Measurements from ENCODE around the gene STK39. TPM values are rescaled to one million over a fixed set of nuclear protein-coding genes. Genes with fewer than 3 reads are reported as not detected.

The STK39 gene
- total RNA-seq, 1 experiment from 2014 or later = 13.8 TPM

DNA sequence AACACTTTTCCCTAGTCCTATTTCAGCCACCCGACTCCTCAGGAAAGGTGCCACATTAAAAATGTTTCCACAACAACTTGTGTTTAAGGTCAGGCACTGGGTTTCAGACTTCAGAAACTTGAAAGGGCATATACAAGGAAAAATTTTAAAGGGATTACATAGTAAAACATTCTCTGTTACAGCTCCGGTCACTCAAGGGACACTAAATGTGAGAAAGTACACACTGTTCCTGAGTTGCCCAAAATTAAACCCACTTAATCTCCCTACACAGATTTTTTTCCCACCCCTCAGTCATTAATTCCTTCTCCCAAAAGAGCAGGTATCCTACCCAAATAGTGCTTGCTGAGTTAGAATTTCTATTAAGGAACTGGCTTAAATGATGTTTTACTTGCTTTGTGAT, 14.2 kb downstream of the STK39 start:
- H3K9me3 Mint-ChIP-seq (ENCODE audit: unreplicated experiment) = no peaks in the 10 kb centered on the region
- intact Hi-C loops (cut with micrococcal nuclease) = no loop called here
- no peaks in the 10 kb centered on the region for H3K36me3 Mint-ChIP-seq (ENCODE audit: insufficient read depth, unreplicated experiment)
- H3K4me3 Mint-ChIP-seq (ENCODE audit: unreplicated experiment) = no peak overlapping the region
- H3K27me3 Mint-ChIP-seq (ENCODE audit: insufficient read depth, unreplicated experiment) = no peaks in the 10 kb centered on the region
- TF ChIP-seq, protein P1, sequence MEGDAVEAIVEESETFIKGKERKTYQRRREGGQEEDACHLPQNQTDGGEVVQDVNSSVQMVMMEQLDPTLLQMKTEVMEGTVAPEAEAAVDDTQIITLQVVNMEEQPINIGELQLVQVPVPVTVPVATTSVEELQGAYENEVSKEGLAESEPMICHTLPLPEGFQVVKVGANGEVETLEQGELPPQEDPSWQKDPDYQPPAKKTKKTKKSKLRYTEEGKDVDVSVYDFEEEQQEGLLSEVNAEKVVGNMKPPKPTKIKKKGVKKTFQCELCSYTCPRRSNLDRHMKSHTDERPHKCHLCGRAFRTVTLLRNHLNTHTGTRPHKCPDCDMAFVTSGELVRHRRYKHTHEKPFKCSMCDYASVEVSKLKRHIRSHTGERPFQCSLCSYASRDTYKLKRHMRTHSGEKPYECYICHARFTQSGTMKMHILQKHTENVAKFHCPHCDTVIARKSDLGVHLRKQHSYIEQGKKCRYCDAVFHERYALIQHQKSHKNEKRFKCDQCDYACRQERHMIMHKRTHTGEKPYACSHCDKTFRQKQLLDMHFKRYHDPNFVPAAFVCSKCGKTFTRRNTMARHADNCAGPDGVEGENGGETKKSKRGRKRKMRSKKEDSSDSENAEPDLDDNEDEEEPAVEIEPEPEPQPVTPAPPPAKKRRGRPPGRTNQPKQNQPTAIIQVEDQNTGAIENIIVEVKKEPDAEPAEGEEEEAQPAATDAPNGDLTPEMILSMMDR (IDR thresholded peaks at IDR 0.05; ENCODE audit: unreplicated experiment) = no peak
- no TSS peak for BruUV-seq (replicated peaks)
- DNase-seq (ENCODE audit: unreplicated experiment) = no peak
- H3K4me1 Mint-ChIP-seq (ENCODE audit: insufficient read depth, unreplicated experiment) = no peaks in the 10 kb centered on the region
- POLR2A ChIA-PET = no interaction called here
- CTCF ChIA-PET = no interaction called here
- H3K27ac Mint-ChIP-seq (ENCODE audit: low read depth, unreplicated experiment) = no peak overlapping the region

DNA sequence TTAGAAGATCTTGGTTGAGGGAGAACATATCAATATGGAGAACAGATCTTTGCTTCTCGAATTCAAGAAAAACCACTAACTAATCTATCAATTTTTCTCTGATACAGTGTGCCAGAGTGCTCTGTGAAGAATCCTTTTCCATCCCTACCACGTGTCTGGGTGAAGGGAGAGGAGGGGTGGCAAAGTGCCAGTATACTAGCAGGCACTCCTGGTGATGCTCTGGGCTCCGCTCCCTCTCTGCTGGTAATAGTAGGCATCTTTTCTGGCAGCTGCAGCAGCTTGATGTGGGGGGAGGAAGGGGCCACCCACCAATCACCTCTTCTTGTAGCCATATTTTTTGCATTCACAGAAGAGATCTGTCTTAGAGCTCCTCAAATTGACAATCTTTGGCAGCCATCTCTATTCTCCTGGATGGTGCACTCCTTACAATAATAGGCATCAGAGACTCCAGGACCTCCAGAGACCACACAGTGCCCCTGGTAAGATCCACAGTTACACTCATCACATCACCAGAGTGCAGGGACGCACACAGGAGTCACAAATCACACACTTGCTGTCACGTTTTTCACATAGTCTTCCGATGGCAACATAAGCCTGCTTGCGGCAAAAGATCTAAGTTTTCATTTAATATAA, 15.7 kb downstream of the STK39 start:
- DNase-seq (ENCODE audit: unreplicated experiment) = no peak
- H3K36me3 Mint-ChIP-seq (ENCODE audit: insufficient read depth, unreplicated experiment) = no peaks in the 10 kb centered on the region
- H3K27me3 Mint-ChIP-seq (ENCODE audit: insufficient read depth, unreplicated experiment) = no peaks in the 10 kb centered on the region
- TF ChIP-seq, protein P1 (IDR thresholded peaks at IDR 0.05; ENCODE audit: unreplicated experiment) = no peak
- no TSS peak for BruUV-seq (replicated peaks)
- CTCF ChIA-PET = interaction anchor here (1.0 kb wide), 1 partner anchor 36 kb away, joined by 3 read pairs; no protein-coding TSS in a partner anchor
- no peak overlapping the region for H3K4me3 Mint-ChIP-seq (ENCODE audit: unreplicated experiment)
- POLR2A ChIA-PET = no interaction called here
- intact Hi-C loops (cut with micrococcal nuclease) = no loop called here
- H3K27ac Mint-ChIP-seq (ENCODE audit: low read depth, unreplicated experiment) = no peak overlapping the region
- H3K9me3 Mint-ChIP-seq (ENCODE audit: unreplicated experiment) = no peaks in the 10 kb centered on the region
- H3K4me1 Mint-ChIP-seq (ENCODE audit: insufficient read depth, unreplicated experiment) = no peaks in the 10 kb centered on the region

DNA sequence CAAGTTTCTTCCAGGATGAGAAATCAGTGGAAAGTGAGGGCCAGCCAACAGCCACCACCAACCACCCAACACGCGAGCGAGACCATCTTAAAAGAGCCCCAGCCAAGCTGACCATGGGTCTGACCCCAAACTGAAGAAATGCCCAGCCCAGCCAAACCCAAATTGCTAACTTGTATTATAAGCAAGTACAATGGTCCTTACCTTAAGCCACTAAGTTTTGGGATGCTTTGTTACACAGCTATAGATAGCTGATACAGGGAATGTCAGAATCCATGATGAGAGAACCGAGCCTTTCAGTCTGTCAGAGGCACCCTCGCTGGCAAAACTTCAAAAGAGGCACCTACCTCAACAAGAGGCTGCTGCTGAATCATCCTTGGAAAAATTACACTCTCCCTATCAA, 17.0 kb downstream of the STK39 start:
- POLR2A ChIA-PET = interaction anchor here (0.6 kb wide), 1 partner anchor 704 kb away, joined by 3 read pairs; no protein-coding TSS in a partner anchor
- Mint-ChIP-seq H3K27me3 (ENCODE audit: insufficient read depth, unreplicated experiment) (no peaks in the 10 kb centered on the region), H3K9me3 (ENCODE audit: unreplicated experiment) (no peaks in the 10 kb centered on the region), H3K27ac (ENCODE audit: low read depth, unreplicated experiment) (no peak overlapping the region), H3K36me3 (ENCODE audit: insufficient read depth, unreplicated experiment) (no peaks in the 10 kb centered on the region), H3K4me1 (ENCODE audit: insufficient read depth, unreplicated experiment) (no peaks in the 10 kb centered on the region), H3K4me3 (ENCODE audit: unreplicated experiment) (no peak overlapping the region)
- TF ChIP-seq, protein P1 (IDR thresholded peaks at IDR 0.05; ENCODE audit: unreplicated experiment) = no peak
- BruUV-seq (replicated peaks) = no TSS peak
- CTCF ChIA-PET = no interaction called here
- DNase-seq (ENCODE audit: unreplicated experiment) = no peak
- intact Hi-C loops (cut with micrococcal nuclease) = no loop called here

DNA sequence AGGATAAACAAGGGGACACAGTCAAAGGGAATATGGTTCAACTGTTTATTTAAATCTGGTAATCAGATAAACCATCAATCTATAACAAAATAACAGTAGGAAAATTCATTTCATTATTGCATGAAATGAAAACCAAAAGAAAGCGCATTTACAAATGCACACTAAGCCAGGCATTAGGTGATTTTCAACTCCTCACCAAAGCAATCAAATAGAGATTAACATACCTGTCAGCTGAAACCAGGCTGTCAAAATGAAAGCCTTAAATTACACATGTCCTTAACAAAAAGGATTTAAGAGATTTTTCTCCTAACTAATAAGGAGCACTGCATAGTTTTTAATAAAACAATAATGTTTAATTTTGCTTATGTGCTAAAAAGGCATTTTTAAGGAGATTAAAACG, 23.0 kb downstream of the STK39 start:
- POLR2A ChIA-PET = no interaction called here
- intact Hi-C loops (cut with micrococcal nuclease) = no loop called here

More for the DNA sequence above, 23.0 kb downstream of the STK39 start:
- H3K4me1 Mint-ChIP-seq (ENCODE audit: insufficient read depth, unreplicated experiment) = peaks cover 6% of the 10 kb centered on the region
- DNase-seq (ENCODE audit: unreplicated experiment) = no peak
- no peaks in the 10 kb centered on the region for H3K36me3 Mint-ChIP-seq (ENCODE audit: insufficient read depth, unreplicated experiment)
- TF ChIP-seq, protein P1 (IDR thresholded peaks at IDR 0.05; ENCODE audit: unreplicated experiment) = no peak
- no peak overlapping the region for H3K27ac Mint-ChIP-seq (ENCODE audit: low read depth, unreplicated experiment)
- no TSS peak for BruUV-seq (replicated peaks)
- H3K27me3 Mint-ChIP-seq (ENCODE audit: insufficient read depth, unreplicated experiment) = no peaks in the 10 kb centered on the region
- CTCF ChIA-PET = interaction anchor here (0.7 kb wide), 1 partner anchor 84 kb away, joined by 3 read pairs; no protein-coding TSS in a partner anchor
- no peaks in the 10 kb centered on the region for H3K9me3 Mint-ChIP-seq (ENCODE audit: unreplicated experiment)
- H3K4me3 Mint-ChIP-seq (ENCODE audit: unreplicated experiment) = no peak overlapping the region

All from MCF 10A (cell line).